HCT116 (cell line): Measurements from ENCODE around the gene TRIM29. TPM values are rescaled to one million over a fixed set of nuclear protein-coding genes. Genes with fewer than 3 reads are reported as not detected.

Experiments used
- ATAC-seq: fragments of 200-7000 bp; cut with Tn5 transposase; 2 replicates; pipeline ENCODE4 v1.9.1; 2020; ENCODE audit warnings: mild to moderate bottlenecking, moderate library complexity
- BruUV-seq: library from RNA; stranded (reverse); fragments of 400-500 nt; replicated peaks from 2 replicates; lab custom pipeline; 2021; lab: Mats Ljungman, UMichigan
- CTCF ChIA-PET: fragments of 300-600 bp; sonication (Branson Sonifier 250); formaldehyde crosslinking; loops from one replicate; lab custom pipeline; 2021; ENCODE audit warnings: antibody characterized with exemption; lab: Charles Lee
- POLR2A ChIA-PET: fragments of 300-600, 350-600 bp; sonication (Branson Sonifier 250); formaldehyde crosslinking; loops from one replicate; lab custom pipeline; 2021; ENCODE audit warnings: antibody characterized with exemption; lab: Charles Lee
- RAD21 ChIA-PET, 2 experiments: fragments of 300-600 bp; sonication (Branson Sonifier 250); formaldehyde crosslinking; loops; one replicate each; lab custom pipeline; 2023; ENCODE audit warnings: low total read pairs in 2 of 2; ENCODE audit not compliant: uncharacterized antibody in 2 of 2, unreplicated experiment in 2 of 2, low non-redundant PET in 1 of 2; lab: Charles Lee
- DNase-seq: peaks from one replicate; pipeline ENCODE4 v3.0.0-alpha.2; 2010; ENCODE audit warnings: low read depth, low spot score
- H2AFZ ChIP-seq: fragments of 200-600 bp; shearing (Covaris generic), sonication (generic); 2 replicates; pipeline ENCODE4 v1.6.1; 2017; ENCODE audit warnings: low read depth, mixed run types, mixed read lengths, antibody characterized with exemption, low read length; ENCODE audit not compliant: poor library complexity, severe bottlenecking
- H3K27ac ChIP-seq: 2 replicates; pipeline ENCODE4 v1.5.1; 2012; ENCODE audit warnings: low read depth, low read length
- H3K27me3 ChIP-seq: fragments of 200-600 bp; sonication (generic); 2 replicates; pipeline ENCODE4 v1.6.1; 2016; ENCODE audit warnings: mixed run types, low read length, mixed read lengths; ENCODE audit not compliant: insufficient read depth
- H3K36me3 ChIP-seq, 2 experiments: fragments of 200-500 bp in 1 of 2; fragments of 200-600 bp in 1 of 2; sonication (Bioruptor generic) in 1 of 2; sonication (generic) in 1 of 2; 2 replicates each; pipeline versions ENCODE4 v1.5.1 to v1.6.1; 2014 to 2016; ENCODE audit warnings: low read length in 2 of 2, inconsistent platforms in 1 of 2, mixed read lengths in 1 of 2, mixed run types in 1 of 2; ENCODE audit not compliant: insufficient read depth in 2 of 2, control insufficient read depth in 1 of 2
- H3K4me1 ChIP-seq, 2 experiments: fragments of 200-600 bp in 1 of 2; sonication (generic) in 1 of 2; 2 replicates each; pipeline versions ENCODE4 v1.5.1 to v1.6.1; 2012 to 2017; ENCODE audit warnings: low read length in 2 of 2, inconsistent platforms in 1 of 2, mild to moderate bottlenecking in 1 of 2, mixed read lengths in 1 of 2, mixed run types in 1 of 2, moderate library complexity in 1 of 2; ENCODE audit not compliant: insufficient read depth in 2 of 2, control insufficient read depth in 1 of 2
- H3K4me2 ChIP-seq: fragments of 200-600 bp; sonication (generic); 2 replicates; pipeline ENCODE4 v1.6.1; 2017; ENCODE audit warnings: mixed run types, low read length, mixed read lengths
- H3K4me3 ChIP-seq, 2 experiments: fragments of 200-600 bp in 1 of 2; sonication (generic) in 1 of 2; replicated peaks in 1 of 2; 2 replicates each; pipeline ENCODE4 v1.5.1; 2011 to 2016; ENCODE audit warnings: low read length in 2 of 2, control low read depth in 1 of 2, low read depth in 1 of 2, mild to moderate bottlenecking in 1 of 2, mixed read lengths in 1 of 2, mixed run types in 1 of 2
- H3K79me2 ChIP-seq: fragments of 200-600 bp; sonication (generic); 2 replicates; pipeline ENCODE4 v1.6.1; 2017; ENCODE audit warnings: mild to moderate bottlenecking, mixed run types, low read length, moderate library complexity, mixed read lengths; ENCODE audit not compliant: insufficient read depth
- H3K9ac ChIP-seq: fragments of 200-600 bp; sonication (generic); 2 replicates; pipeline ENCODE4 v1.6.1; 2016; ENCODE audit warnings: low read length, mixed read lengths
- H3K9me2 ChIP-seq: fragments of 200-600 bp; sonication (generic), shearing (Covaris generic); 2 replicates; pipeline ENCODE4 v1.6.1; 2017; ENCODE audit warnings: mixed run types, mild to moderate bottlenecking, moderate library complexity; ENCODE audit not compliant: insufficient read depth
- H3K9me3 ChIP-seq, 2 experiments: fragments of 200-500 bp in 1 of 2; fragments of 200-600 bp in 1 of 2; sonication (Bioruptor generic) in 1 of 2; sonication (generic) in 1 of 2; 2 replicates each; pipeline ENCODE4 v1.6.1; 2014 to 2017; ENCODE audit warnings: low read length in 2 of 2, mixed read lengths in 2 of 2, inconsistent platforms in 1 of 2, low read depth in 1 of 2, mild to moderate bottlenecking in 1 of 2, mixed run types in 1 of 2, moderate library complexity in 1 of 2; ENCODE audit not compliant: control insufficient read depth in 1 of 2, insufficient read depth in 1 of 2
- H4K20me1 ChIP-seq: fragments of 200-600 bp; sonication (generic), shearing (Covaris generic); 2 replicates; pipeline ENCODE4 v1.6.1; 2017; ENCODE audit warnings: mixed run types, mild to moderate bottlenecking, moderate library complexity; ENCODE audit not compliant: insufficient read depth
- CTCF ChIP-seq, 3 experiments: fragments of 200-600 bp in 1 of 3; sonication (generic) in 1 of 3; IDR thresholded peaks in 2 of 3; conservative IDR thresholded peaks in 1 of 3; 2 replicates each; pipeline ENCODE4 v1.5.1; 2012 to 2017; ENCODE audit warnings: low read depth in 2 of 3, low read length in 2 of 3, antibody characterized with exemption in 1 of 3, borderline replicate concordance in 1 of 3, control low read depth in 1 of 3, mild to moderate bottlenecking in 1 of 3, mixed read lengths in 1 of 3, mixed run types in 1 of 3, moderate library complexity in 1 of 3; ENCODE audit not compliant: insufficient read depth in 1 of 3
- EGR1 ChIP-seq: IDR thresholded peaks from 2 replicates; pipeline ENCODE4 v1.6.1; 2012; ENCODE audit warnings: low read depth
- EZH2phosphoT487 ChIP-seq: fragments of 200-600 bp; IDR thresholded peaks from 2 replicates; pipeline ENCODE4 v1.6.1; 2018; ENCODE audit warnings: antibody characterized with exemption, borderline replicate concordance
- FOSL1 ChIP-seq: IDR thresholded peaks from 2 replicates; pipeline ENCODE4 v1.6.1; 2012; ENCODE audit warnings: low read depth
- SRF ChIP-seq: IDR thresholded peaks from 2 replicates; pipeline ENCODE4 v1.6.1; 2012; ENCODE audit warnings: low read depth
- YY1 ChIP-seq: IDR thresholded peaks from 2 replicates; pipeline ENCODE4 v1.6.1; 2011; ENCODE audit warnings: low read length, low read depth, moderate library complexity, mild to moderate bottlenecking; ENCODE audit not compliant: insufficient replicate concordance; ENCODE audit errors: extremely low read depth
- intact Hi-C: fragments of 100-400 bp; cut with micrococcal nuclease; formaldehyde crosslinking; loops from 2 replicates; pipeline ENCODE4 v1.10.0; 2022
- total RNA-seq: library from RNA; stranded (reverse); gene quantifications from one replicate; pipeline ENCODE4 v1.2.1, GENCODE V29; 2021; ENCODE audit not compliant: unreplicated experiment

Gene TRIM29
- total RNA-seq, 1 experiment from 2014 or later: 0.54 TPM

GRCh38 chr11:120105576-120105975, 32.3 kb downstream of the TRIM29 start:
- H3K4me3 ChIP-seq: no peak overlapping the region
- peaks cover 22% of the 10 kb centered on the region; the same call in 1 of the 2 replicates for H3K27me3 ChIP-seq
- ChIA-PET RAD21 (no interaction called here), CTCF (no interaction called here), POLR2A (no interaction called here)
- H3K9me3 ChIP-seq: no peaks in the 10 kb centered on the region
- no peaks in the 10 kb centered on the region for H3K4me1 ChIP-seq
- no peak overlapping the region for H3K4me2 ChIP-seq
- no peak for TF ChIP-seq CTCF (IDR thresholded peaks at IDR 0.05 in 2 of 3, conservative IDR thresholded peaks at IDR 0.05 in 1 of 3; ENCODE audit: borderline replicate concordance in 1 of 3, insufficient read depth in 1 of 3, low read depth in 2 of 3, low read length in 2 of 3)
- no peaks in the 10 kb centered on the region for H3K9me2 ChIP-seq
- no peaks in the 10 kb centered on the region for H4K20me1 ChIP-seq
- no peak overlapping the region for H3K27ac ChIP-seq
- DNase-seq (no peak), ATAC-seq (no peak)
- H3K36me3 ChIP-seq: no peaks in the 10 kb centered on the region
- intact Hi-C loops: loop anchor here (5.0 kb wide), 1 partner anchor 383 kb away; no protein-coding TSS in a partner anchor
- H3K9ac ChIP-seq: no peak overlapping the region
- BruUV-seq: no TSS peak
- H3K79me2 ChIP-seq: no peaks in the 10 kb centered on the region
- no peak overlapping the region for H2AFZ ChIP-seq

- Histone ChIP-seq H3K4me2 (no peak overlapping the region), H3K27me3 (peaks cover 20% of the 10 kb centered on the region; the same call in 1 of the 2 replicates), H3K9me2 (no peaks in the 10 kb centered on the region), H4K20me1 (no peaks in the 10 kb centered on the region), H3K36me3 (no peaks in the 10 kb centered on the region), H3K9ac (no peak overlapping the region), H3K4me1 (no peaks in the 10 kb centered on the region), H3K4me3 (no peak overlapping the region), H3K9me3 (no peaks in the 10 kb centered on the region), H3K79me2 (no peaks in the 10 kb centered on the region), H3K27ac (no peak overlapping the region)
- no TSS peak for BruUV-seq
- RAD21 ChIA-PET: no interaction called here
- intact Hi-C loops: no loop called here
- DNase-seq (no peak), ATAC-seq (no peak)
- TF ChIP-seq EZH2phosphoT487 (no peak), SRF (no peak), YY1 (no peak), EGR1 (no peak), FOSL1 (no peak)
- TF ChIP-seq, all 23 proteins: peak for 0
- CTCF ChIA-PET: no interaction called here
- POLR2A ChIA-PET: no interaction called here
- no peak overlapping the region for H2AFZ ChIP-seq
Measured at GRCh38 chr11:120104041-120104565, 33.8 kb downstream of the TRIM29 start.
